PC-9 (cell line): ENCODE results near the gene SHC3.

Experiments
- CTCF ChIP-seq: fragments of 200-600 bp; sonication (generic); conservative IDR thresholded peaks from 2 replicates; pipeline ENCODE4 v1.6.1; 2017; ENCODE audit warnings: mixed run types, antibody characterized with exemption, mild to moderate bottlenecking, moderate library complexity
- EZH2 ChIP-seq: fragments of 200-600 bp; sonication (generic); IDR thresholded peaks from 2 replicates; pipeline ENCODE4 v1.8.0; 2017; ENCODE audit warnings: antibody characterized with exemption, low read depth

- TF ChIP-seq EZH2 (no peak), CTCF (no peak)
Measured at GRCh38 chr9:89154218-89154617, 24.4 kb downstream of the SHC3 start.
